Stimulated activated CD8-positive, alpha-beta memory T cell treated with anti-CD3 and anti-CD28 coated beads, Interleukin-15, amount 100 ng/mL, for 1 hour (primary cell): ENCODE data around the gene KCNJ5.

Experiments used
- DNase-seq: peaks from one replicate; pipeline ENCODE4 v3.0.0-alpha.2; 2020; ENCODE audit warnings: low read depth

Gene KCNJ5

GRCh38 chr11:128871168-128871610 is 20.0 kb upstream of the KCNJ5 start:
- no peak for DNase-seq

GRCh38 chr11:128872094-128872493 is 19.1 kb upstream of the KCNJ5 start:
- DNase-seq, result no peak

- DNase-seq, result no peak
Measured at GRCh38 chr11:128872594-128872993, 18.6 kb upstream of the KCNJ5 start.

GRCh38 chr11:128874427-128874826 is 16.7 kb upstream of the KCNJ5 start:
- no peak for DNase-seq

- DNase-seq, result no peak
Measured at GRCh38 chr11:128876133-128876650, 15.0 kb upstream of the KCNJ5 start.

GRCh38 chr11:128877726-128878125 is 13.4 kb upstream of the KCNJ5 start:
- no peak for DNase-seq

GRCh38 chr11:128878455-128878854 is 12.7 kb upstream of the KCNJ5 start:
- no peak for DNase-seq

- no peak for DNase-seq
Measured at GRCh38 chr11:128879817-128880216, 11.3 kb upstream of the KCNJ5 start.

GRCh38 chr11:128881221-128881620 is 9.9 kb upstream of the KCNJ5 start:
- no peak for DNase-seq

- no peak for DNase-seq
Measured at GRCh38 chr11:128882451-128882850, 8.7 kb upstream of the KCNJ5 start.

GRCh38 chr11:128884054-128884453 is 7.1 kb upstream of the KCNJ5 start:
- no peak for DNase-seq

- DNase-seq, result no peak
Measured at GRCh38 chr11:128884703-128885338, 6.3 kb upstream of the KCNJ5 start.

GRCh38 chr11:128886406-128887124 is 4.6 kb upstream of the KCNJ5 start:
- DNase-seq, result no peak

GRCh38 chr11:128888034-128888985 is 2.8 kb upstream of the KCNJ5 start:
- no peak for DNase-seq

- no peak for DNase-seq
Measured at GRCh38 chr11:128889657-128890213, 1.4 kb upstream of the KCNJ5 start.

- DNase-seq, result no peak
Measured at GRCh38 chr11:128890216-128890542, 977 bp upstream of the KCNJ5 start.

GRCh38 chr11:128891913-128892398 is 800 bp downstream of the KCNJ5 start:
- no peak for DNase-seq

GRCh38 chr11:128892866-128893565 is 1.9 kb downstream of the KCNJ5 start:
- no peak for DNase-seq

GRCh38 chr11:128893578-128894285 is 2.6 kb downstream of the KCNJ5 start:
- no peak for DNase-seq

GRCh38 chr11:128894286-128894681 is 3.1 kb downstream of the KCNJ5 start:
- DNase-seq, result no peak

- DNase-seq, result no peak
Measured at GRCh38 chr11:128894685-128895084, 3.5 kb downstream of the KCNJ5 start.
